Activated CD8-positive, alpha-beta T cell treated with anti-CD3 and anti-CD28 coated beads, Interleukin-2, amount 10 ng/mL, durations not matched to agents 7 days and 5 days (primary cell): ENCODE data around the gene NLE1. TPM values are rescaled to one million over a fixed set of nuclear protein-coding genes. Genes with fewer than 3 reads are reported as not detected.
"Not testable (repeated sequence)": the region's sequence is repeated elsewhere in the genome, so short reads cannot be mapped to it uniquely, and the experiment has no call there.

Experiments used
- ATAC-seq: fragments of 150-1000 bp; cut with Tn5 transposase; one replicate; pipeline ENCODE4 v1.10.0; 2021; ENCODE audit warnings: moderate library complexity
- CTCF ChIA-PET: fragments of 350-600 bp; sonication (Branson Sonifier 250); formaldehyde crosslinking; loops from one replicate; lab custom pipeline; 2021; ENCODE audit warnings: antibody characterized with exemption; lab: Charles Lee
- POLR2A ChIA-PET: fragments of 350-600 bp; sonication (Branson Sonifier 250); formaldehyde crosslinking; loops from one replicate; lab custom pipeline; 2021; ENCODE audit warnings: antibody characterized with exemption; lab: Charles Lee
- DNase-seq: peaks from one replicate; pipeline ENCODE4 v3.0.0-alpha.2; 2020
- H3K27ac Mint-ChIP-seq: one replicate; pipeline ENCODE4 v1.8.0; 2021; ENCODE audit warnings: mild to moderate bottlenecking, mixed read lengths
- H3K27me3 Mint-ChIP-seq: one replicate; pipeline ENCODE4 v1.8.0; 2021; ENCODE audit warnings: low read depth, mixed read lengths
- H3K36me3 Mint-ChIP-seq: one replicate; pipeline ENCODE4 v1.8.0; 2021; ENCODE audit warnings: low read depth, mixed read lengths
- H3K4me1 Mint-ChIP-seq: one replicate; pipeline ENCODE4 v1.8.0; 2021; ENCODE audit warnings: low read depth, mixed read lengths
- H3K4me3 Mint-ChIP-seq: one replicate; pipeline ENCODE4 v1.8.0; 2021; ENCODE audit warnings: mild to moderate bottlenecking, mixed read lengths
- H3K9me3 Mint-ChIP-seq: one replicate; pipeline ENCODE4 v1.8.0; 2022; ENCODE audit warnings: mixed read lengths; ENCODE audit not compliant: insufficient read depth
- total RNA-seq, 2 experiments: library from RNA; stranded (reverse); gene quantifications; one replicate each; pipeline ENCODE4 v1.2.3, GENCODE V29; 2021

The NLE1 gene
- total RNA-seq, 2 experiments from 2014 or later = 22.1 to 23.3 TPM

DNA sequence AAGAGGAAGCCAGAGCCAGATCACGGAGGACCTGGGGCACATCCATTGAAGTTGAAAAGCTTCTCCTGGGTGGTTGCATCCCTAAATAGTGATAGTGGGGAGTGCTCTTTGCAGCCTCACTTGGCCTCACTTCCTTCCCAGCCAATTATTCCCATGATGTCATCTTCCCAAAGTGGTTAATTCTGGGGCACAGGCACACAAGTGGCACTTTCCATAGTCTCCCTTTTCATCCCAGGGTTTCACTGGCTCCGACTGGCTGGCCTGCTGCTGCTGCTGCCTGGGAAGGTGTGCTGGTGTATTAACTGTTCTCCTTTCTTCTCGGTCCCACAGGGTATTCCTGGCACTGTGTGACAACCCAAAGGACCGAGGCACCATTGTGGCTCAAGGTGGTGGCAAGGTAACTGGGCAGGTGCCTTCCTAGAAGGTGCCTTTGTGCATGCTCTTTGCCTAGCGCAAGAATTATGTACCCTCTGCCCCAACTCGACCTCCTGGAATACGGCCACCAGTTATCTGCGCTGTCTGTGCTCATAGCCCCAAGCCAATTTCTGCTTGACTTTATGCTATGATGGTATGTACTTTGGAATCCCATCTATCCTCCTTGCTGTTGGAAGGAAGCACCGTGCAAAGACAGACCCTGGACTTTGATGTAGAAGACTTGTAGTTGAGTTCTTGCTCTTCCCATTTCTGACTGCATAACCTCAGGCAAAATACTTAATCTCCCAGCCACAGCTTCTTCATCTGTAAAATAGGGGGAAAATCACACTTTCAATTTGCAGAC lies 33.7 kb upstream of the NLE1 start:
- H3K9me3 Mint-ChIP-seq = no peaks in the 10 kb centered on the region
- peaks cover 78% of the 10 kb centered on the region for H3K4me1 Mint-ChIP-seq
- CTCF ChIA-PET = interaction anchor here (1.1 to 1.6 kb wide), 3 partner anchors 67 to 588 kb away, joined by 4 read pairs; partner anchors contain the start of gene SLFN5
- no peak overlapping the region for H3K27ac Mint-ChIP-seq
- DNase-seq (no peak), ATAC-seq (no peak)
- POLR2A ChIA-PET = interaction anchor here (0.5 to 2.4 kb wide), 3 partner anchors 65 to 96 kb away, joined by 3 to 13 read pairs (median 6); partner anchors contain the start of gene SLFN5
- H3K27me3 Mint-ChIP-seq = no peaks in the 10 kb centered on the region
- H3K4me3 Mint-ChIP-seq = no peak overlapping the region
- H3K36me3 Mint-ChIP-seq = peaks cover 13% of the 10 kb centered on the region

DNA sequence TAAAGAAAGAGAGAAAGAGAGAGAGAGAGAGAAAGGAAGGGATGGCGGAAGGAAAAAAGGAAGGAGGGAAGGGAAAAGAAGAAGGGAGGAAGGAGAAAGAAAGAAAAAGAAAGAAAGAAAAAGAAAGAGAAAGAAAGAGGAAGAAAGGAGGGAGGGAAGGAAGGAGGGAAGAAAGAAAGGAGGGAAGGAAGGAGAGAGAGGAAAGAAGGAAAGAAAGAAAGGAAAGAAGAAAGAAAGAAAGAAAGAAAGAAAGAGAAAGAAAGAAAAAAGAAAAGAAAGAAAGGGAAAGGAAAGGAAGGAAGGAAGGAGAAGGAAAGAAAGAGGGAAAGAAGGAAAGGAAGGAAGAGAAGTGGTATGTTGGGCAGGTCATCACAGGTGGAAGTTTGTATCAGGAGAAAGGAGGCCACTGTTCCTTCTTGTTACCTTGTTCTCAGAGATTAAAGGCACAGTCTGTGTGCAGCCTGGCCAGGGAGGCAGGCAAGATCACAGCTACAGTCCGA lies 32.8 kb upstream of the NLE1 start:
- no peaks in the 10 kb centered on the region for H3K9me3 Mint-ChIP-seq
- H3K4me3 Mint-ChIP-seq = no peak overlapping the region
- ChIA-PET POLR2A (interaction anchor here (0.5 to 2.4 kb wide), 5 partner anchors 13 to 97 kb away, joined by 3 to 13 read pairs (median 6); partner anchors contain the start of gene SLFN5), CTCF (interaction anchor here (1.1 to 1.6 kb wide), 3 partner anchors 68 to 589 kb away, joined by 4 read pairs; partner anchors contain the start of gene SLFN5)
- peaks cover 69% of the 10 kb centered on the region for H3K4me1 Mint-ChIP-seq
- no peak for DNase-seq
- no peak overlapping the region for H3K27ac Mint-ChIP-seq
- ATAC-seq = no peak
- H3K36me3 Mint-ChIP-seq = peaks cover 13% of the 10 kb centered on the region
- H3K27me3 Mint-ChIP-seq = no peaks in the 10 kb centered on the region

DNA sequence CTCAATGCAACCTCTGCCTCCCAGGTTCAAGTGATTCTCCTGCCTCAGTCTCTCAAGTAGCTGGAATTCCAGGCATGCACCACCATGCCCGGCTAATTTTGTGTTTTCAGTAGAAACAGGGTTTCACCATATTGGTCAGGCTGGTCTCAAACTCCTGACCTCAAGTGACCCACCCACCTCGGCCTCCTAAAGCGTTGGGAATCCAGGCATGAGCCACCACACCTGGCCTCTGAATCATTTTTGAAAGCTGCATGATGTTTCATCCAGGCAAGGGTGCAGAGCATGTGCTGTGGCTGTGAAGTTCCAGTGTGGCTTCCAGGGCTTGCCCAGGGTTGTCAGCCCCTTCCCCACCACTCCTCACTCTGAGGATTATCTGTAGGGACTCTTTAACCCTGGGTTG lies 30.2 kb upstream of the NLE1 start:
- not testable (repeated sequence) for DNase-seq, ATAC-seq, H3K27me3 Mint-ChIP-seq, H3K4me3 Mint-ChIP-seq, H3K36me3 Mint-ChIP-seq, H3K9me3 Mint-ChIP-seq
- peak overlapping the region; percentile 61 for H3K27ac Mint-ChIP-seq
- ChIA-PET CTCF (interaction anchor here (1.0 to 1.5 kb wide), 4 partner anchors 68 to 368 kb away, joined by 3 to 5 read pairs (median 4); no protein-coding TSS in a partner anchor), POLR2A (interaction anchor here (1.3 to 1.4 kb wide), 2 partner anchors 41 to 71 kb away, joined by 4 read pairs; partner anchors contain the start of gene SLFN5)
- H3K4me1 Mint-ChIP-seq = peaks cover 45% of the 10 kb centered on the region

DNA sequence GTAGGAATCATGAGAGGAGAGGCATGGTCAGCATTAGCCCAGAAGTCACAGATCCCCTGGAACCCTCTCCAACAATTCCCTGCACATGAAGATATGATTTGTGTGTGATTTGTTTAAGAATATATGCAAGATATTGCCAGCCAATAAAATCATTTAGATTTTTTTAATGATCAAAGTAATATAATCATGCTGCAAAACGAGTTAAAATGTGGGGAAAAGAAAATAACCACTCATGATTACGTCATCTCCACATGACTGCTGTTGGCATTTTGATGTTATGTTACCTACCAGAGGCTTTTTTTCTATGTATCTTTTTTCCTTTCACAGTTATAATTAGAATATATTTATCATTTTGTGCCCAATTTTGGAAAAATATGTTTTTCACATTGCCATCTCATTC lies 29.7 kb upstream of the NLE1 start:
- CTCF ChIA-PET = interaction anchor here (1.3 to 1.7 kb wide), 6 partner anchors 39 to 576 kb away, joined by 3 to 9 read pairs (median 4); partner anchors contain the start of gene SLFN5
- no peak for DNase-seq
- H3K36me3 Mint-ChIP-seq = no peaks in the 10 kb centered on the region
- peak; percentile 38 for ATAC-seq
- no peaks in the 10 kb centered on the region for H3K27me3 Mint-ChIP-seq
- no peaks in the 10 kb centered on the region for H3K9me3 Mint-ChIP-seq
- H3K4me1 Mint-ChIP-seq = peaks cover 40% of the 10 kb centered on the region
- peak overlapping the region; percentile 10 for H3K4me3 Mint-ChIP-seq
- H3K27ac Mint-ChIP-seq = peak overlapping the region; percentile 63
- POLR2A ChIA-PET = interaction anchor here (1.4 to 1.7 kb wide), 3 partner anchors 42 to 72 kb away, joined by 4 to 14 read pairs (median 11); partner anchors contain the start of gene SLFN5

DNA sequence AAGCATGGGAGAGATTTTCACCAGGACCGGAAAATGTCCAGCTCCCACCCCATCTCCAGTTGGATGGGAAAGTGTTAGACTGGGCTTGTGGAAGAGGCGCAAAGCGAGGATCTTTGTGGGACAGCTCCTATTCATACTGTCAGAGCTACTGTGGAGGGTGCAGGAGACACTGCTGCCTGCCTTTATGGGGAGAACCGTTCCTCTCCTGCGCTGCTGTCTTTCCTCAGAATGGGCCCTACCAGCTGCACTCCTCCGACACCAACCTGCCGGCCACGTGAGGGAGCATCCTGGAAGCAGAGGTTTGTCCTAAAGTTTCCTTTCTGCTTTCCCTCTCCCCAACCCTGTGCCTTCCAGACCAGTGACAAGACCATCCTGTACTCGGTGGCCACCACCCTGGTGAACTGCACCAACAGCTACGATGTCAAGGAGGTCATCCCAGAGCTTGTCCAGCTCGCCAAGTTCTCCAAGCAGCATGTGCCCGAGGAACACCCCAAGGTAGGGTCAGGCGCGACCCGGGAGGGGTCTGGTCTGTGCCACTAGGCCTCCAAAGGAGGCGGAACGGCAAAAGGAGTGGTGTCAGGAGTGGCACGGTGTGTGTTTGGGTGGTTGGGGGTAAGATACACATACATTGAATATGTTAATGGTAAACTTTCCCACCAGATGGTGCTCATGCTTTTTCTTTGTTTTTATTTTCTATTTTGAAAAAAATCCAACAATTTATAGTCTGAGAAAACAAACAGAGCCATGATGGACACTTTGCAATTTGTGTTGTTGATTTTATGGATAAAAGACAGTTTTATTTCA lies 29.1 kb upstream of the NLE1 start:
- H3K9me3 Mint-ChIP-seq = no peaks in the 10 kb centered on the region
- POLR2A ChIA-PET = interaction anchor here (0.7 to 1.7 kb wide), 4 partner anchors 70 to 202 kb away, joined by 3 to 14 read pairs (median 8); partner anchors contain the start of genes SLFN11 and SLFN5
- DNase-seq (peak; percentile 36), ATAC-seq (peak; percentile 78)
- H3K4me1 Mint-ChIP-seq = peaks cover 33% of the 10 kb centered on the region
- CTCF ChIA-PET = interaction anchor here (0.7 to 2.5 kb wide), 14 partner anchors 11 to 576 kb away, joined by 3 to 10 read pairs (median 6); partner anchors contain the start of gene SLFN5
- peak overlapping the region; percentile 10 for H3K4me3 Mint-ChIP-seq
- no peaks in the 10 kb centered on the region for H3K36me3 Mint-ChIP-seq
- H3K27me3 Mint-ChIP-seq = no peaks in the 10 kb centered on the region
- H3K27ac Mint-ChIP-seq = peak overlapping the region; percentile 63

DNA sequence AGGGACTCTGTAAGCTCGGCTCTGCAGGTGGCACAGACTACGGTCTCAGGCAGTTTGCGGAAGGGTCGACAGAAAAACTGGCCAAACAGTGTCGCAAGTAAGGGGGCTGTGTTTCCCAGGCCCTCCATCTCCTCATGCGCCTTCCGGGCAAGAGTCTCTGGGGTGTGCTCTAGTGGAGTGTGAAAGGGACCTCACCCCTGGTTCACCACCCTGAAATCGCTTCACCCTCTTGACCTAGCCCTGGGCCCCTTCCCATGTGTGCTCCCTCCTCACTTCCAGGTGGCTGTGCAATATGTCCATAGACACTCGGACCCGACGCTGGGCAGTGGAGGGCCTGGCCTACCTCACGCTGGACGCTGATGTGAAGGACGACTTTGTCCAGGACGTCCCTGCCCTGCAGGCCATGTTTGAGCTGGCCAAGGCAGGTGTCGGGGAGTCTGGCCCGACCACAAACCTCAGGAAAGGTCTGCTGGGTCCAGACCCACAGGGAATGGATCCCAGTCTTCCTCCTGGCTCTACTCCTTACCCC lies 27.8 kb upstream of the NLE1 start:
- Mint-ChIP-seq H3K4me3 (no peak overlapping the region), H3K4me1 (peaks cover 30% of the 10 kb centered on the region), H3K27ac (no peak overlapping the region), H3K27me3 (no peaks in the 10 kb centered on the region), H3K36me3 (no peaks in the 10 kb centered on the region), H3K9me3 (no peaks in the 10 kb centered on the region)
- no peak for ATAC-seq
- POLR2A ChIA-PET = interaction anchor here (1.3 to 1.7 kb wide), 2 partner anchors 74 to 203 kb away, joined by 4 to 11 read pairs; partner anchors contain the start of genes SLFN11 and SLFN5
- CTCF ChIA-PET = interaction anchor here (0.8 to 2.5 kb wide), 10 partner anchors 9 to 370 kb away, joined by 3 to 10 read pairs (median 6); partner anchors contain the start of genes SLFN11 and SLFN5
- DNase-seq = no peak

DNA sequence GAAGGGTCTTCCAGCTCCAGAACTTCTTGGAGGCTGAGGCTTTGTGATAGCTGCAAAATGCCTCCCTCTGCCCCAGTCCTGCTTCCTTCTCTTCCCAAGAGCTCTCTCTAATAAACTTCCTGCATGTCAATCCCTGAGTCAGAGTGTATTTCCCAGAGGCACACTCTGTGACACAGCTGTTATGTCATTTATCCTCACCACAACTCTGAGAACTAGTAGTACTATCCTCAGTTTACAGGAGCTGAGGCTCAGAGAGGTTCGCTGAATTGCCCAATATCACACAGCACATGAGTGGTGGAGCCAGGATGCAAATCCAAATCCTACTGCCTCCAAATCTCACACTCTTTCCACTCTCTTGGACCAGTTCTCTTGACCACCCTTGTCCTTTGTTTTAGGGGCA lies 25.6 kb upstream of the NLE1 start:
- DNase-seq = no peak
- ChIA-PET CTCF (interaction anchor here (2.2 to 3.1 kb wide), 3 partner anchors 145 to 372 kb away, joined by 6 to 9 read pairs (median 7); no protein-coding TSS in a partner anchor), POLR2A (interaction anchor here (0.6 to 2.4 kb wide), 3 partner anchors 46 to 580 kb away, joined by 3 to 14 read pairs (median 4); partner anchors contain the start of gene SLFN5)
- Mint-ChIP-seq H3K4me1 (peaks cover 32% of the 10 kb centered on the region), H3K4me3 (no peak overlapping the region), H3K9me3 (no peaks in the 10 kb centered on the region), H3K27ac (no peak overlapping the region), H3K36me3 (no peaks in the 10 kb centered on the region), H3K27me3 (no peaks in the 10 kb centered on the region)
- no peak for ATAC-seq

DNA sequence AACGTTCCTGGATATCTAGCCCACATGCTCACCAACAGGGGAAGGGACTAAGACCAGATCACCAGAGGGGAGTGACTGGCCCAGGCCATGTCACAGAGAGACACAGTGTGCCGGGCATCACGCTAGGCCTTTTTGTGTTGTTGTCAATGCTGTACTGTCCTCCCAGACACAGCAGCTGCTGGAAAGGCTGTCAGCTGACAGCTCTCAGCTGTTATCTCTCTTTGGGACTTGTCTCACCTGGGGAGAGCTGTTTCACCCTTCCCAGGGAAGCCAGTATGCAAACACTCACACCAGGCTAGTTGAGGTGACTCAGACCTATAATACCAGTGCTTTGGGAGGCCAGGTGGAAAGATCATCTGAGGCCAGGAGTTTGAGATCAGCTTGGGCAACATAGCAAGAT lies 24.9 kb upstream of the NLE1 start:
- Mint-ChIP-seq H3K9me3 (no peaks in the 10 kb centered on the region), H3K27me3 (no peaks in the 10 kb centered on the region), H3K36me3 (no peaks in the 10 kb centered on the region), H3K4me3 (no peak overlapping the region), H3K27ac (no peak overlapping the region), H3K4me1 (peaks cover 29% of the 10 kb centered on the region)
- ATAC-seq = no peak
- ChIA-PET CTCF (interaction anchor here (2.2 to 3.1 kb wide), 3 partner anchors 146 to 372 kb away, joined by 6 to 9 read pairs (median 7); no protein-coding TSS in a partner anchor), POLR2A (interaction anchor here (1.5 to 2.4 kb wide), 2 partner anchors 47 to 76 kb away, joined by 4 to 14 read pairs; partner anchors contain the start of gene SLFN5)
- DNase-seq = no peak

DNA sequence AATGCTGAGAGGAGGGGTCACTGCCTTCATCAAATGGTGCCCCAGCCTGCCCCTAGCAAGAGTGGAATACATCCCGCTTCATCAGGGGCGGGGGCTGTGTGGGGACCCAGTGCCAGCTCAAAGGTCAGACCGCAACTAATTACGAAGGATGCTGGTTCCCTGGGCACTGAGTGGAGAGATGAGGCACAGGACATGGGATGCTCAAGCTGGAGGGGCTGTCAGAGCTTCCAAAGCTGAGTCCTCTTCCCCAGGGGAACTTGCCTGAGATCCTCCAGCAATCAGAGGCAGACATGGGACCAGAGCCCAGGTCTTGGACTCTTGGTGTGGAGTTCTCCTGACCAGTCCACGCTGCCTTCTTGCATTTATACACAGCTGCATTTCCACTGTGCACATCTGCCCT lies 24.4 kb upstream of the NLE1 start:
- ChIA-PET CTCF (interaction anchor here (2.3 to 3.1 kb wide), 2 partner anchors 146 to 367 kb away, joined by 6 to 9 read pairs; no protein-coding TSS in a partner anchor), POLR2A (interaction anchor here (1.5 to 2.4 kb wide), 2 partner anchors 75 to 77 kb away, joined by 4 to 14 read pairs; partner anchors contain the start of gene SLFN5)
- Mint-ChIP-seq H3K4me1 (peaks cover 30% of the 10 kb centered on the region), H3K9me3 (no peaks in the 10 kb centered on the region), H3K27ac (no peak overlapping the region), H3K36me3 (no peaks in the 10 kb centered on the region), H3K27me3 (no peaks in the 10 kb centered on the region), H3K4me3 (no peak overlapping the region)
- ATAC-seq (no peak), DNase-seq (no peak)

DNA sequence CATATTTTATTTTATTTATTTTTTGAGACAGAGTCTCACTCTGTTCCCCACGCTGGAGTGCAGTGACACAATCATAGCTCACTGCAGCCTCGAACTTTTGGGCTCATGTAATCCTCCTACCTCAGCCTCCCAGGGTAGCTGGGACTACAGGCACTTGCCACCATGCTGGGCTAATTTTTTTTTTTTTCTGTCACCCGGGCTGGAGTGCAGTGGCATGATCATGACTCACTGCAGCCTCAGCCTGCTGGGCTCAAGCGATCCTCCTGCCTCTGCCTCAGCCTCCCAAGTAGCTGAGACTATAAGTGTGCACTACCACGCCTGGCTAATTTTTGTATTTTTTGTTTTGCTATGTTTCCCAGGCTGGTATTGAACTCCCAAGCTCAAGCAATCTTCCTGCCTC lies 22.6 kb upstream of the NLE1 start:
- ATAC-seq = no peak
- Mint-ChIP-seq H3K27ac (no peak overlapping the region), H3K9me3 (no peaks in the 10 kb centered on the region), H3K36me3 (peaks cover 7% of the 10 kb centered on the region), H3K27me3 (no peaks in the 10 kb centered on the region), H3K4me3 (no peak overlapping the region), H3K4me1 (peaks cover 42% of the 10 kb centered on the region)
- no peak for DNase-seq
- POLR2A ChIA-PET = interaction anchor here (1.0 to 1.5 kb wide), 3 partner anchors 12 to 372 kb away, joined by 3 to 4 read pairs (median 4); partner anchors contain the start of gene SLFN12L
- CTCF ChIA-PET = interaction anchor here (1.2 to 1.4 kb wide), 3 partner anchors 23 to 74 kb away, joined by 3 to 6 read pairs (median 5); partner anchors contain the start of gene NLE1
